NT2/D1 (cell line): ENCODE measurements around the gene EDAR.

Experiments used
- SUZ12 ChIP-seq: IDR thresholded peaks from 2 replicates; pipeline ENCODE4 v1.6.1; 2011; ENCODE audit not compliant: insufficient read length, insufficient read depth; ENCODE audit errors: extremely low read depth
- YY1 ChIP-seq: IDR thresholded peaks from 2 replicates; pipeline ENCODE4 v1.6.1; 2011; ENCODE audit not compliant: insufficient read length, insufficient read depth
- ZNF274 ChIP-seq: IDR thresholded peaks from 2 replicates; pipeline ENCODE4 v1.6.1; 2011; ENCODE audit warnings: mild to moderate bottlenecking, low read depth, low read length

GRCh38 chr2:108911807-108912628, 77.0 kb downstream of the EDAR start:
- TF ChIP-seq ZNF274 (no peak), YY1 (no peak), SUZ12 (no peak)
